Kidney glomerular epithelial cell (primary cell): ENCODE measurements around the gene NPEPPS.

Experiments used
- DNase-seq: peaks from one replicate; lab custom pipeline; 2025; lab: John Stamatoyannopoulos, UW

NPEPPS gene

GRCh38 chr17:47669081-47669480, 138.2 kb downstream of the NPEPPS start:
- no peak for DNase-seq

GRCh38 chr17:47670064-47670463, 139.2 kb downstream of the NPEPPS start:
- no peak for DNase-seq
